HG02798 (cell line): ENCODE data around the gene GINS1.
"Not testable (repeated sequence)": the region's sequence is repeated elsewhere in the genome, so short reads cannot be mapped to it uniquely, and the experiment has no call there.

Experiments
- ATAC-seq: cut with Tn5 transposase; IDR thresholded peaks from one replicate; pipeline ENCODE4 v1.9.1; 2021; ENCODE audit warnings: mild to moderate bottlenecking; ENCODE audit not compliant: unreplicated experiment, poor library complexity

The GINS1 gene

GRCh38 chr20:25471020-25471419 is 63.5 kb downstream of the GINS1 start:
- ATAC-seq, result no peak

GRCh38 chr20:25473297-25473696 is 65.8 kb downstream of the GINS1 start:
- ATAC-seq, result not testable (repeated sequence)

GRCh38 chr20:25476106-25477013 is 68.9 kb downstream of the GINS1 start:
- ATAC-seq, result no peak

- ATAC-seq, result no peak
These were observed 69.8 kb downstream of the GINS1 start for GRCh38 chr20:25477014-25477882.

- ATAC-seq, result no peak
These were observed 71.6 kb downstream of the GINS1 start for GRCh38 chr20:25478889-25479568.

- ATAC-seq, result no peak
These were observed 72.2 kb downstream of the GINS1 start for GRCh38 chr20:25479638-25480037.

- no peak for ATAC-seq
These were observed 72.7 kb downstream of the GINS1 start for GRCh38 chr20:25480156-25480555.

GRCh38 chr20:25480797-25481196 is 73.3 kb downstream of the GINS1 start:
- ATAC-seq, result no peak

- ATAC-seq, result no peak
These were observed 73.9 kb downstream of the GINS1 start for GRCh38 chr20:25481235-25481917.

- ATAC-seq, result no peak
These were observed 74.4 kb downstream of the GINS1 start for GRCh38 chr20:25481918-25482253.

- ATAC-seq, result no peak
These were observed 76.1 kb downstream of the GINS1 start for GRCh38 chr20:25483431-25484132.

- ATAC-seq, result no peak
These were observed 76.9 kb downstream of the GINS1 start for GRCh38 chr20:25484224-25484846.

GRCh38 chr20:25484911-25485511 is 77.5 kb downstream of the GINS1 start:
- no peak for ATAC-seq

GRCh38 chr20:25485872-25486271 is 78.4 kb downstream of the GINS1 start:
- no peak for ATAC-seq

- no peak for ATAC-seq
These were observed 78.9 kb downstream of the GINS1 start for GRCh38 chr20:25486377-25486776.

- ATAC-seq, result no peak
These were observed 79.8 kb downstream of the GINS1 start for GRCh38 chr20:25487306-25487705.

- ATAC-seq, result no peak
These were observed 80.5 kb downstream of the GINS1 start for GRCh38 chr20:25487975-25488374.

GRCh38 chr20:25489221-25489871 is 81.9 kb downstream of the GINS1 start:
- ATAC-seq, result no peak
